Adrenal gland (tissue), 12 donors: ENCODE data around the gene LCMT2. TPM values are rescaled to one million over a fixed set of nuclear protein-coding genes. Genes with fewer than 3 reads are reported as not detected.
A peak's percentile ranks its signal among the peaks of the same experiment; 100 is the strongest.

ENCODE experiments used
- DNase-seq, 7 donors: peaks; one replicate each; pipeline ENCODE4 v3.0.0-alpha.2; 2019 to 2020
- H3K27ac ChIP-seq, 5 donors: fragments of 200-600 bp; sonication (generic) in 4 of 5; 1 replicate in 3 of 5; 2 replicates in 2 of 5; pipeline versions ENCODE4 v1.5.1 to v1.8.0; 2016 to 2020; ENCODE audit warnings: mild to moderate bottlenecking in 1 of 5
- H3K27me3 ChIP-seq: fragments of 200-600 bp; 2 replicates; pipeline ENCODE4 v1.8.0; 2021
- H3K36me3 ChIP-seq, 2 donors: fragments of 200-600 bp; replicated peaks in 1 of 2; 1 replicate in 1 of 2; 2 replicates in 1 of 2; pipeline versions ENCODE4 v1.5.1 to v1.8.0; 2018 to 2022
- H3K4me1 ChIP-seq, 2 donors: fragments of 200-600 bp; replicated peaks in 1 of 2; 1 replicate in 1 of 2; 2 replicates in 1 of 2; pipeline versions ENCODE4 v1.5.1 to v1.8.0; 2018 to 2021
- H3K4me3 ChIP-seq, 4 donors: fragments of 200-600 bp; sonication (generic) in 3 of 4; one replicate each; pipeline ENCODE4 v1.5.1; 2016 to 2018
- H3K9me3 ChIP-seq, 3 donors: fragments of 200-600 bp; sonication (generic) in 1 of 3; replicated peaks in 1 of 3; 1 replicate in 2 of 3; 2 replicates in 1 of 3; pipeline versions ENCODE4 v1.5.1 to v1.8.0; 2016 to 2021
- CTCF ChIP-seq, 6 experiments: fragments of 450-650 bp in 4 of 6; fragments of 200-600 bp in 2 of 6; sonication (generic) in 1 of 6; IDR thresholded peaks; 1 replicate in 5 of 6; 2 replicates in 1 of 6; pipeline versions ENCODE4 v1.5.1 to v1.8.0; 2016 to 2021; ENCODE audit warnings: antibody characterized with exemption in 6 of 6, mild to moderate bottlenecking in 2 of 6, moderate library complexity in 1 of 6
- POLR2A ChIP-seq, 2 donors: fragments of 450-650 bp; IDR thresholded peaks; one replicate each; pipeline ENCODE4 v1.6.1; 2017; ENCODE audit warnings: antibody characterized with exemption in 2 of 2, mild to moderate bottlenecking in 2 of 2, moderate library complexity in 1 of 2
- WGBS, 4 donors: extraction: QIAGEN DNeasy Blood & Tissue Kit in 2 of 4; methylation state at CpG; one replicate each; pipeline versions ENCODE4 v1.1.5 to v1.1.7; 2013 to 2017; 5-methylcytosine and 5-hydroxymethylcytosine counted together
- intact Hi-C, 2 donors: fragments of 100-400 bp; cut with DNase I; formaldehyde crosslinking; loops; one replicate each; pipeline versions ENCODE4 v1.14.1 to v1.15.0; 2022 to 2023
- polyA plus RNA-seq, 3 donors: library from polyadenylated mRNA; stranded (reverse); fragments of 200-250 nt in 2 of 3; fragments of 350-450 nt in 1 of 3; fragmentation: Illumina TruSeq in 1 of 3; extraction: RNeasy Lipid Tissue Mini Kit (QIAGEN cat#74804) in 1 of 3; gene quantifications; one replicate each; pipeline ENCODE4 v1.2.3, GENCODE V29; 2013 to 2014
- total RNA-seq, 9 donors: library from RNA; depleted of rRNA in 4 of 9; stranded (reverse); fragments of >200 nt in 4 of 9; fragments of 120-200 nt in 1 of 9; fragmentation: NEBNext Ultra II Directional in 1 of 9; extraction: Animal tissue kit (Norgen Biotek cat#: 25700) in 1 of 9; gene quantifications; one replicate each; pipeline versions ENCODE4 v1.1.0 to v1.2.4, GENCODE V29; 2013 to 2023
- donor health status: healthy with polysubstance abuse.
- donor health status: Bipolar disorder and iron deficiency.
- donor health status: DM: yes; HTN: yes; CAD: no.
- donor health status: DM: no; HTN: no; CAD: no.
- donor health status: DM: no; HTN: no; CAD: no.
- donor health status: DM: yes; HTN: yes; CAD: no.

Gene LCMT2
- total and polyA plus RNA-seq, 12 donors: 2.3 to 14.0 (median 9.0) TPM

GRCh38 chr15:43346305-43346704, 15.9 kb upstream of the LCMT2 start:
- H3K4me1 ChIP-seq: no peaks in the 10 kb centered on the region
- no peak overlapping the region for H3K27ac ChIP-seq
- 91 to 97% (median 93%) methylated on average over 2 of the region's 2 CpGs for WGBS, 4 donors
- no peaks in the 10 kb centered on the region for H3K9me3 ChIP-seq
- peaks cover 0 to 40% of the 10 kb centered on the region in 2 donors for H3K36me3 ChIP-seq
- DNase-seq: no peak
- intact Hi-C loops: no loop called here
- no peaks in the 10 kb centered on the region for H3K27me3 ChIP-seq
- H3K4me3 ChIP-seq: no peak overlapping the region
- no peak for TF ChIP-seq POLR2A (IDR thresholded peaks at IDR 0.05)
- no peak for TF ChIP-seq CTCF (IDR thresholded peaks at IDR 0.05)

- Histone ChIP-seq H3K27ac (peak overlapping the region; percentile 56 to 95 (median 92)), H3K36me3 (peaks cover 0 to under 1% of the 10 kb centered on the region in 2 donors), H3K4me1 (peaks cover 10 to 24% of the 10 kb centered on the region in 2 donors), H3K27me3 (no peaks in the 10 kb centered on the region), H3K4me3 (peak overlapping the region in 3 of 4 donors; percentile 23 to 80 (median 52)), H3K9me3 (no peaks in the 10 kb centered on the region)
- no peak for DNase-seq
- WGBS, 4 donors: 4 to 10% (median 5%) methylated on average over 6 to 7 of the region's 7 CpGs
- intact Hi-C loops: no loop called here
- TF ChIP-seq POLR2A (IDR thresholded peaks at IDR 0.05): no peak
- TF ChIP-seq CTCF (IDR thresholded peaks at IDR 0.05): no peak
These were observed 361 bp upstream of the LCMT2 start for GRCh38 chr15:43330780-43331087.

- Histone ChIP-seq H3K4me3 (peak overlapping the region; percentile 2 to 80 (median 38)), H3K27me3 (no peaks in the 10 kb centered on the region), H3K4me1 (peaks cover 10 to 24% of the 10 kb centered on the region in 2 donors), H3K36me3 (no peaks in the 10 kb centered on the region), H3K9me3 (no peaks in the 10 kb centered on the region), H3K27ac (peak overlapping the region; percentile 56 to 95 (median 92))
- 21 to 28% (median 27%) methylated on average over 29 to 38 of the region's 38 CpGs for WGBS, 4 donors
- TF ChIP-seq CTCF (IDR thresholded peaks at IDR 0.05): no peak
- intact Hi-C loops: no loop called here
- peak in 2 of 7 donors; percentile 25 to 62 for DNase-seq
These were observed 985 bp downstream of the LCMT2 start for GRCh38 chr15:43329217-43329959.

- no peak for TF ChIP-seq POLR2A (IDR thresholded peaks at IDR 0.05)
- no peak for TF ChIP-seq CTCF (IDR thresholded peaks at IDR 0.05)
- WGBS, 4 donors: 63 to 81% (median 69%) methylated on average over 6 of the region's 6 CpGs
- no peaks in the 10 kb centered on the region for H3K36me3 ChIP-seq
These were observed 5.2 kb downstream of the LCMT2 start for GRCh38 chr15:43325039-43325684.

More at GRCh38 chr15:43325039-43325684, 5.2 kb downstream of the LCMT2 start:
- Histone ChIP-seq H3K9me3 (no peaks in the 10 kb centered on the region), H3K4me3 (no peak overlapping the region), H3K27me3 (no peaks in the 10 kb centered on the region), H3K27ac (no peak overlapping the region), H3K4me1 (peaks cover 10 to 17% of the 10 kb centered on the region in 2 donors)
- intact Hi-C loops: no loop called here
- no peak for DNase-seq
